Spinal cord (tissue), 10 donors: Measurements from ENCODE around the gene OGA. TPM values are rescaled to one million over a fixed set of nuclear protein-coding genes. Genes with fewer than 3 reads are reported as not detected.
"Not testable (repeated sequence)": the region's sequence is repeated elsewhere in the genome, so short reads cannot be mapped to it uniquely, and the experiment has no call there.

Source experiments
- DNase-seq, 6 donors: peaks; one replicate each; pipeline versions ENCODE4 v3.0.0 to v3.0.0-alpha.2; 2013 to 2015; ENCODE audit warnings: low spot score in 6 of 6, low read depth in 4 of 6
- H3K27ac ChIP-seq: one replicate; pipeline ENCODE4 v1.5.1; 2013; ENCODE audit warnings: low read depth, low read length, control low read depth
- H3K27me3 ChIP-seq: one replicate; pipeline ENCODE4 v1.6.1; 2013; ENCODE audit warnings: low read length; ENCODE audit not compliant: control insufficient read depth, insufficient read depth
- H3K36me3 ChIP-seq: one replicate; pipeline ENCODE4 v1.6.1; 2013; ENCODE audit warnings: low read length; ENCODE audit not compliant: control insufficient read depth, insufficient read depth
- H3K4me1 ChIP-seq: one replicate; pipeline ENCODE4 v1.6.1; 2013; ENCODE audit warnings: low read length; ENCODE audit not compliant: control insufficient read depth, insufficient read depth
- H3K4me3 ChIP-seq: one replicate; pipeline ENCODE4 v1.5.1; 2013; ENCODE audit warnings: low read depth, low read length, control low read depth
- H3K9me3 ChIP-seq: one replicate; pipeline ENCODE4 v1.6.1; 2013; ENCODE audit warnings: low read length; ENCODE audit not compliant: control insufficient read depth, insufficient read depth
- WGBS: methylation state at CpG from one replicate; pipeline ENCODE4 v1.1.5; 2013; ENCODE audit warnings: missing lambda C conversion rate; ENCODE audit not compliant: insufficient coverage; 5-methylcytosine and 5-hydroxymethylcytosine counted together
- polyA plus RNA-seq, 2 donors: library from polyadenylated mRNA; unstranded; fragments of 120-200 nt; gene quantifications; one replicate each; pipeline ENCODE4 v1.2.1, GENCODE V29; 2013; ENCODE audit not compliant: insufficient read length in 2 of 2
- total RNA-seq, 2 donors: library from RNA; depleted of rRNA in 1 of 2; stranded (reverse); fragments of 120-200 nt in 1 of 2; fragments of >200 nt in 1 of 2; gene quantifications; one replicate each; pipeline versions ENCODE4 v1.2.3 to v1.2.4, GENCODE V29; 2013 to 2014
- donor health status: healthy.

Gene OGA
- total and polyA plus RNA-seq, 4 donors = 173 to 267 (median 195) TPM

DNA sequence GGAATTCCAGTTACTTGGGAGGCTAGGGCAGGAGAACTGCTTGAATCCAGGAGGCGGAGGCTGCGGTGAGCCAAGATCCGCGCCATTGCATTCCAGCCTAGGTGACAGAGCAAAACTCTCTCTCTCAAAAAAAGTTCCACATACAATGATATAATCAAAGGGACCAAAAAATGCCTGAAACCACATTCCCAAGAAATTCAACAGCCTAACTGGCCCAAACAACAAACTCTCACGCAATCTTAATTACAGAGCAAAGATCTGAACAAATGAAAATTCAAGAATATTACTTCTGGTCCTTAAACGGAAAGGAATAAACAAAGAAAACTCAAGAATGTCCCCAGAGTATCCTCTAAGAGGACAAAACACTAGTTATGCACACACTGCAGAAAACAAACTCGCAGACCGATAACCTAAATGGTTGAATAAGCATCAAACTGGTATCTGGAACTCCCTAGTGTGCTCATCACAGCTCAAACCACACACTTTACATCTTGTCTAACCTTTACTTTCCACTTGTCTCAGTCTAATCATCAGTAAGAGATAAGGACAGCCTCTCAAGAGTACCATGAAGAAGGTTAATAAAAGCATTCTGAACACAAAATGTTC lies 3.7 kb downstream of the OGA start:
- peak overlapping the region; percentile 93 for H3K4me3 ChIP-seq
- H3K4me1 ChIP-seq = peaks cover 22% of the 10 kb centered on the region
- H3K27ac ChIP-seq = no peak overlapping the region
- WGBS = 64% methylated on average over 7 of the region's 8 CpGs
- no peaks in the 10 kb centered on the region for H3K9me3 ChIP-seq
- H3K27me3 ChIP-seq = no peaks in the 10 kb centered on the region
- H3K36me3 ChIP-seq = peaks cover 22% of the 10 kb centered on the region
- DNase-seq = peak in 1 of 6 donors; percentile 56

GRCh38 chr10:101812606-101813005 lies 5.6 kb downstream of the OGA start:
- peaks cover 34% of the 10 kb centered on the region for H3K36me3 ChIP-seq
- no peaks in the 10 kb centered on the region for H3K27me3 ChIP-seq
- no peak overlapping the region for H3K4me3 ChIP-seq
- no peak for DNase-seq
- 88% methylated on average over 1 of the region's 4 CpGs for WGBS
- no peak overlapping the region for H3K27ac ChIP-seq
- H3K4me1 ChIP-seq = peaks cover 13% of the 10 kb centered on the region
- no peaks in the 10 kb centered on the region for H3K9me3 ChIP-seq

DNA sequence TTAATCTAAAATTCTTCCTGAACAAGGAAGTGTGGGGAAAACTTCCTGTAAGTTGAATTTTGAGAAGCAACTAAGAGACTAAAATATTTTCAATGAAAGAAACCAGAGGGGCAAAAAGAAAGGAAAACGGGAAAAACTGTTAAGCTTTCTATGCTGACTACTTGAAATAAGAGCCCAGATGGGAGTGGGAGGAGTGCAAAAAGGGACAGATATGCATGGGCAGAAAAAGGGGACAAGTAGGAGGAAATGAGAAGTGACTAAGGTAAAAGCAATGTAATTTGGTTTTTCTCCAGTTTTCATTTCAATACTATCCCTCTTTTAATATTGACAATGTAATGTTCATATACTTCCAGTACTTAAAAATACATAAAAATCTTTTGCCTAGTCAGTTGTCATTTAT lies 11.1 kb downstream of the OGA start:
- no peak for DNase-seq
- peaks cover 70% of the 10 kb centered on the region for H3K36me3 ChIP-seq
- H3K4me1 ChIP-seq = no peaks in the 10 kb centered on the region
- no peaks in the 10 kb centered on the region for H3K27me3 ChIP-seq
- no peaks in the 10 kb centered on the region for H3K9me3 ChIP-seq
- H3K27ac ChIP-seq = no peak overlapping the region
- H3K4me3 ChIP-seq = no peak overlapping the region
- 100% methylated on average over 1 of the region's 1 CpG for WGBS

DNA sequence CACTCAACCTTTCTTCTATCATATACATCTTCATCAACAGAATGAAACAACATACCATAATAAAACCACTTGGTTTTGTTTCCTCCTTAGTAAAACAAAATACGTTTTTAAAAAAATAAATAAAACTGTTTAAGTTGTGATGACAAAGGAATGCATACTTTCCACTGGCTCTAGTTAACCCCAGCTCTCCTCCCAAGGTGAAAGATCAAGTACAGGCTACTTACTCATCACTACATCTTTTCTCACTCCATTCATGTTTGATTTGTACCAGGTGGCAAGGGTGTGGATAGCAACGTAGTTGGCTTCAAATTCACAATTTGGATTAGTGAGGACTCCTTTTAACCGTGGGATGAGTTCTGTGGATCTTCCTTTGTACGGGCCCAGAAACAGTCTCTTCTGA lies 14.7 kb downstream of the OGA start:
- Histone ChIP-seq H3K4me1 (no peaks in the 10 kb centered on the region), H3K36me3 (peaks cover 68% of the 10 kb centered on the region), H3K9me3 (no peaks in the 10 kb centered on the region), H3K27me3 (no peaks in the 10 kb centered on the region), H3K4me3 (no peak overlapping the region), H3K27ac (no peak overlapping the region)
- 100% methylated on average over 1 of the region's 4 CpGs for WGBS
- no peak for DNase-seq

DNA sequence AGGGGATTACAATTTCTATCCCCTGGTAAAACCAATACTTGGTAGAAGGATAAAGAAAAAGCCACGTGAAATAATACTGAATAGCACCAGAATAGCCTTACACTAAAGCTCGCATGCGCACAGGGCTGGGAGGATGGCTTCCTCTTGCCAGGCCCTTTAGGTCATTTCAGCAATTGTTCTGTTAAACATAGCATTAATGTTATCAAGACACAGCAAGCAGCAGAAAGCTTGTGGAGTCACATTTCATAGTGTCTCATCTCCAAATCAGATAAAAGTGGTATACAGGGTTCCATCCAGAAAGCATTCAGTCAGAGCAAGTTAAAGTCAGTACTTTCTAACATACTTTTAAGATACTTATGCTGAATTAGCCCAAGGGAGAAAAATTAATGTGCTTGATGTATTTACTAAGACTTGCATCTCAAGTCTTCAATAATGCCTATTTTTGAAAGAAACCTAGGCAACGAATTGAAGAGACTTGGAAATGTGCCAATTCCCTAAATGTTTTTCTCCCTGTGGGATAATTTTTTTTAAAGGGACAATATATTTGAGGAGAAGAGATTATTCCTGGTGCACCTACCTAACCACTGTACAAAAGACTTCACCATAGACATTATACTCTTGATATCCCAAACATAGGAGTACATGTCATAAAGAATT lies 20.7 kb downstream of the OGA start:
- Histone ChIP-seq H3K27ac (no peak overlapping the region), H3K27me3 (no peaks in the 10 kb centered on the region), H3K4me3 (no peak overlapping the region), H3K9me3 (no peaks in the 10 kb centered on the region), H3K36me3 (peaks cover 59% of the 10 kb centered on the region), H3K4me1 (no peaks in the 10 kb centered on the region)
- no CpG with 5 or more reads among the region's 4 CpGs for WGBS
- DNase-seq = no peak

DNA sequence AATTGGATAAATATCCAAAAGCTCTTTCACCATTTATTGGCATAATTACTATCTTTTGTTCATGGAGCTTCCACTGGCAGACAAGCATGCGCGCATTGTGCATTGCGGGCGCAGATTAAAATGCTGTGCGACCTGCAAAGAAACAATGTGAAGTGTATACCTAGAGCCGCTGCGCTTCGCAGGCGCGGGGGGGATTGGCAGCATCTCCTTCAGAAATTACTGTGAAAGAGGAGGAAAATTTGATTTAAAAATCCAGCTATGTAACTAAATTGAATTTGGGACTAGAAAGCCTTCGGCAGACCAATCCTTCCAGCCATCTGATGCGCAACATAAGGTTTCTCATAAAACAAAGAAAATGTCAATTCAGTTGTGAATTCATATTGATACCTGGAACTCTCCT lies 24.7 kb downstream of the OGA start:
- Histone ChIP-seq H3K36me3 (peaks cover 64% of the 10 kb centered on the region), H3K9me3 (no peaks in the 10 kb centered on the region), H3K27me3 (no peaks in the 10 kb centered on the region), H3K4me1 (no peaks in the 10 kb centered on the region), H3K4me3 (no peak overlapping the region), H3K27ac (no peak overlapping the region)
- DNase-seq = no peak
- 95% methylated on average over 10 of the region's 12 CpGs for WGBS

DNA sequence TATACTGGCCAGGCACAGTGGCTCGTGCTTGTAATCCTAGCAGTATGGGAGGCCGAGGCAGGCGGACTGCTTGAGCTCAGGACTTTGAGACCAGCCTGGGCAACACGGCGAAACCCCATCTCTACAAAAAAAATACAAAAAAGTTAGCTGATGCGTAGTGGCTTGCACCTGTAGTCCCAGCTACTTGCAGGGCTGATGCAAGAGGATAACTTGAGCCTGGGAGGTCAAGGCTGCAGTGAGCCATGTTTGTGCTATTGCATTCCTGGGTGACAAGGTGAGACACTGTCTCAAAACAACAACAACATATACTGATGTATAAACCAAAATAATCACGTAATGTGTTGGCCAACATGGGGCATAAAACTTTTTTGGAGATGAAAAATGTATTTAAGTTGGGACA lies 28.6 kb downstream of the OGA start:
- Histone ChIP-seq H3K27me3 (no peaks in the 10 kb centered on the region), H3K27ac (no peak overlapping the region), H3K4me3 (no peak overlapping the region), H3K9me3 (no peaks in the 10 kb centered on the region), H3K4me1 (no peaks in the 10 kb centered on the region), H3K36me3 (peaks cover 66% of the 10 kb centered on the region)
- no peak for DNase-seq
- 100% methylated on average over 4 of the region's 7 CpGs for WGBS

DNA sequence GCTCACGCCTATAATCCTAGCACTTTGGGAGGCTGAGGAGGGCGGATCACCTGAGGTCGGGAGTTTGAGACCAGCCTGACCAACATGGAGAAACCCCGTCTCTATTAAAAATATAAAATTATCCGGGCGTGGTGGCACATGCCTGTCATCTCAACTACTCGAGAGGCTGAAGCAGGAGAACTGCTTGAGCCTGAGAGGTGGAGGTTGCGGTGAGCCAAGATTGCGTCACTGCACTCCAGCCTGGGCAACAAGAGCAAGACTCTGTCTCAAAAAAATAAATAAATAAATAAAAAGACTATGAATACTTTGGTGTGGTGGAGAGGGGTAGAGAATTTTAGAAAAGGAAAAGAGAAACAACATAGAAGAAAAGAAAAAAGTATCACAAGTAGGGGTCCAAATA lies 29.0 kb downstream of the OGA start:
- 100% methylated on average over 1 of the region's 9 CpGs for WGBS

DNA sequence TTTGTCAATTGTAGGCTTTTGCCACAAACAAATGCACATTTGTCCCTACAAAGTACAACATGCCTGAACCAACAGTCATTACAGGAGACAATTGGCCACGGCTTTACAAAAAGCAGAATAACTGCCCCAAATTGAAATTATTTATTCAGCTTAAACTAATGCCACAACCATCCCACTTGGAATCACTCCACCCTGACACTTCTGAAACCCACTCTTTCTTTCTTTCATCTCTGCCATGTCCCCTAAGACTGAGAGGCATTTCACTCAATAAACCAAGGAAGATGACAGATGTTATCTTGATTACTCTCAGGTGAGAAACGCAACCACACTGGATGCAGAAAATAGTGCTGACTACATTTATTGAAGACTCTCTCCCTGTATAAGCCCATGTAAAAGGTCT lies 32.4 kb downstream of the OGA start:
- Histone ChIP-seq H3K27ac (no peak overlapping the region), H3K4me3 (no peak overlapping the region), H3K27me3 (no peaks in the 10 kb centered on the region), H3K9me3 (no peaks in the 10 kb centered on the region), H3K36me3 (peaks cover 53% of the 10 kb centered on the region), H3K4me1 (peaks cover 27% of the 10 kb centered on the region)
- no peak for DNase-seq
- WGBS = 79% methylated on average over 2 of the region's 2 CpGs

More for the DNA sequence above, 29.0 kb downstream of the OGA start:
- H3K27me3 ChIP-seq, H3K9me3 ChIP-seq, H3K4me1 ChIP-seq, H3K27ac ChIP-seq, H3K4me3 ChIP-seq, DNase-seq: not testable (repeated sequence)
- H3K36me3 ChIP-seq = peaks cover 66% of the 10 kb centered on the region

- Histone ChIP-seq H3K36me3 (peaks cover 45% of the 10 kb centered on the region), H3K4me1 (peaks cover 39% of the 10 kb centered on the region), H3K27me3 (peaks cover 11% of the 10 kb centered on the region), H3K9me3 (no peaks in the 10 kb centered on the region), H3K27ac (no peak overlapping the region), H3K4me3 (no peak overlapping the region)
- DNase-seq = no peak
- whole genome bisulfite sequencing = 60% methylated on average over 1 of the region's 2 CpGs
Observed at GRCh38 chr10:101784558-101784957, 33.7 kb downstream of the OGA start.
